IPS-NIHi7 (cell line): ENCODE measurements around the gene DSE.

ENCODE experiments used
- DNase-seq: peaks from one replicate; pipeline ENCODE4 v3.0.0; 2012; ENCODE audit warnings: mixed read lengths; ENCODE audit errors: extremely low spot score

The DSE gene

GRCh38 chr6:116409756-116410155, 39.0 kb downstream of the DSE start:
- no peak for DNase-seq

GRCh38 chr6:116411284-116411623, 40.5 kb downstream of the DSE start:
- no peak for DNase-seq

GRCh38 chr6:116412270-116412669, 41.5 kb downstream of the DSE start:
- no peak for DNase-seq

- no peak for DNase-seq
Observed at GRCh38 chr6:116413357-116413756, 42.6 kb downstream of the DSE start.

GRCh38 chr6:116417661-116418060, 46.9 kb downstream of the DSE start:
- no peak for DNase-seq

- no peak for DNase-seq
Observed at GRCh38 chr6:116419069-116419786, 48.5 kb downstream of the DSE start.

- no peak for DNase-seq
Observed at GRCh38 chr6:116420341-116420740, 49.6 kb downstream of the DSE start.

GRCh38 chr6:116422238-116422637, 51.5 kb downstream of the DSE start:
- no peak for DNase-seq

- no peak for DNase-seq
Observed at GRCh38 chr6:116424001-116424400, 53.3 kb downstream of the DSE start.

GRCh38 chr6:116426551-116426950, 55.8 kb downstream of the DSE start:
- no peak for DNase-seq

GRCh38 chr6:116429111-116429510, 58.4 kb downstream of the DSE start:
- no peak for DNase-seq

- no peak for DNase-seq
Observed at GRCh38 chr6:116430860-116431259, 60.1 kb downstream of the DSE start.

- DNase-seq: peak; percentile 39
Observed at GRCh38 chr6:116431964-116432595, 61.3 kb downstream of the DSE start.

- no peak for DNase-seq
Observed at GRCh38 chr6:116433206-116433712, 62.5 kb downstream of the DSE start.

GRCh38 chr6:116434056-116434725, 63.4 kb downstream of the DSE start:
- DNase-seq: no peak

GRCh38 chr6:116436586-116436985, 65.8 kb downstream of the DSE start:
- DNase-seq: no peak

GRCh38 chr6:116437656-116438055, 66.9 kb downstream of the DSE start:
- no peak for DNase-seq

- no peak for DNase-seq
Observed at GRCh38 chr6:116438590-116439448, 68.1 kb downstream of the DSE start.

GRCh38 chr6:116439522-116440051, 68.8 kb downstream of the DSE start:
- no peak for DNase-seq

GRCh38 chr6:116443105-116443504, 72.4 kb downstream of the DSE start:
- no peak for DNase-seq

GRCh38 chr6:116444092-116444491, 73.3 kb downstream of the DSE start:
- DNase-seq: peak; percentile 47

GRCh38 chr6:116444575-116444974, 73.8 kb downstream of the DSE start:
- no peak for DNase-seq
